ENCODE data around the gene TMEM123. TPM values are rescaled to one million over a fixed set of nuclear protein-coding genes. Genes with fewer than 3 reads are reported as not detected.

Gene TMEM123
- total and polyA plus RNA-seq, 2 of the 8 experiments (the other 6 are each of a cell fraction or from before 2014, with no cell fraction given) = 75.5 to 80.1 TPM

DNA sequence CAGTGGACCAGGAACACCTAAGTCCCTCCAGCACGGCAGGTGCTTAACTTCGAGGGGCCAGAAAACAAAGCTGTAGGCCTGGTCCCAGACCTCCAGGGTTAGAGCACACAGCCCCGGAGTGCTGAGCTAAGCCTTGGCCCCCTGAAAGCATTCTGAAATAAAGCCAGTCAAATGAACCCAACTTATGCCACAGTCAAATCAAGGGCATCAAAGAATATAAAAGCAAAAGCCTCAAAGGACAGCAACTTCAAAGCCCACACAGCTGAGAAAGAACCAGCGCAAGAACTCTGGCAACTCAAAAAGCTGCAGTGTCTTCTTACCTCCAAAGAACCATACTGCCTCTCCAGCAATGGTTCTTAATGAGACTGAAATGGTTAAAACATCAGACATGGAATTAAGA, 39.1 kb downstream of the TMEM123 start:
- peaks cover 0 to 46% of the 10 kb centered on the region in 2 experiments; a peak in 3 of 4 replicates for H3K79me2 ChIP-seq (ENCODE audit: control insufficient read depth in 1 of 2, insufficient read depth in 2 of 2, low read length in 2 of 2)
- no peak overlapping the region for H2AFZ ChIP-seq (ENCODE audit: low read length)
- no peaks in the 10 kb centered on the region for H3K27me3 ChIP-seq (replicated peaks in 1 of 4; ENCODE audit: control insufficient read depth in 3 of 4, extremely low read depth in 1 of 4, insufficient read depth in 3 of 4, low read length in 3 of 4)
- H2AK5ac ChIP-seq (ENCODE audit: low read depth, low read length) = no peak overlapping the region
- H4K91ac ChIP-seq (replicated peaks; ENCODE audit: insufficient read length, low read length) = peak overlapping the region; percentile 15
- no peak overlapping the region for H3K4ac ChIP-seq (replicated peaks; ENCODE audit: insufficient read length, low read depth, low read length)
- no peak overlapping the region for H3K27ac ChIP-seq (ENCODE audit: low read depth, low read length)
- H4K5ac ChIP-seq (ENCODE audit: insufficient read length, low read depth, low read length) = no peak overlapping the region
- ChIA-PET CTCF (ENCODE audit: partially characterized antibody) (interaction anchor here (1.1 to 2.2 kb wide), 3 partner anchors 9 to 22 kb away, joined by 3 to 11 read pairs (median 3); no protein-coding TSS in a partner anchor), POLR2A (ENCODE audit: partially characterized antibody) (no interaction called here)
- H3K9me3 ChIP-seq (ENCODE audit: insufficient read depth in 2 of 2, low read depth in 1 of 2, low read length in 1 of 2) = no peaks in the 10 kb centered on the region
- no peaks in the 10 kb centered on the region for H3K4me1 ChIP-seq (replicated peaks in 1 of 4; ENCODE audit: control insufficient read depth in 3 of 4, insufficient read depth in 4 of 4, low read length in 3 of 4)
- H2BK20ac ChIP-seq (ENCODE audit: low read length) = no peak overlapping the region
- no peak overlapping the region for H3K56ac ChIP-seq (replicated peaks; ENCODE audit: insufficient read length, low read depth, low read length)
- H2BK120ac ChIP-seq (replicated peaks; ENCODE audit: low read depth, low read length) = no peak overlapping the region
- H3K23ac ChIP-seq (ENCODE audit: insufficient read length) = no peak overlapping the region
- peaks cover 3% of the 10 kb centered on the region; the same call in 1 of the 2 replicates for H3K79me1 ChIP-seq (ENCODE audit: low read depth, low read length)
- no peak overlapping the region for H2BK15ac ChIP-seq (ENCODE audit: low read length)
- H3K4me2 ChIP-seq (ENCODE audit: insufficient read depth in 1 of 2, low read depth in 2 of 2, low read length in 2 of 2) = no peak overlapping the region
- H2BK12ac ChIP-seq (ENCODE audit: low read depth, low read length) = no peak overlapping the region
- H3K36me3 ChIP-seq (ENCODE audit: control insufficient read depth in 2 of 4, insufficient read depth in 4 of 4, low read length in 3 of 4) = no peaks in the 10 kb centered on the region; a peak in 1 of 8 replicates
- FAIRE-seq = no peak
- peaks cover 0 to 3% of the 10 kb centered on the region in 2 experiments for H4K20me1 ChIP-seq (replicated peaks in 1 of 2; ENCODE audit: control insufficient read depth in 1 of 2, insufficient read depth in 2 of 2, low read length in 2 of 2)
- no peak overlapping the region for H4K8ac ChIP-seq (ENCODE audit: extremely low read depth, insufficient read depth, low read length)
- no peak overlapping the region for H3K14ac ChIP-seq (ENCODE audit: insufficient read length)
- no peak overlapping the region for H3K9ac ChIP-seq (replicated peaks in 1 of 4; ENCODE audit: extremely low read depth in 1 of 4, low read depth in 3 of 4, low read length in 3 of 4)
- no peak for DNase-seq (ENCODE audit: low read depth in 1 of 2, low spot score in 2 of 2)
- no peak overlapping the region for H3K4me3 ChIP-seq (ENCODE audit: extremely low read depth in 1 of 4, insufficient read depth in 2 of 4, low read depth in 3 of 4, low read length in 4 of 4)
- 98% methylated on average over 4 of the region's 4 CpGs; no CpG with 5 or more reads in 1 of the 2 experiments for WGBS, 2 experiments (ENCODE audit: extremely low coverage in 1 of 2, insufficient coverage in 1 of 2, insufficient read length in 1 of 2, insufficient replicate concordance in 2 of 2, low coverage in 1 of 2, low lambda C conversion rate in 2 of 2, missing lambda C conversion rate in 1 of 2)
- H2BK5ac ChIP-seq (ENCODE audit: low read depth, low read length) = no peak overlapping the region
- H3K23me2 ChIP-seq (ENCODE audit: low read depth, low read length) = no peaks in the 10 kb centered on the region
- no peak overlapping the region for H3K18ac ChIP-seq (ENCODE audit: extremely low read depth, low read length)
- TF ChIP-seq CHD2 (IDR thresholded peaks at IDR 0.05; ENCODE audit: low read length) (no peak), YY1 (IDR thresholded peaks at IDR 0.05; ENCODE audit: low read depth, low read length) (no peak), SP1 (IDR thresholded peaks at IDR 0.05; ENCODE audit: low read depth, low read length) (no peak), SIRT6 (IDR thresholded peaks at IDR 0.05; ENCODE audit: low read length) (no peak), RBBP5 (IDR thresholded peaks at IDR 0.05; ENCODE audit: borderline replicate concordance, low read depth, low read length) (no peak), SRF (IDR thresholded peaks at IDR 0.05; ENCODE audit: low read depth, low read length) (no peak), NANOG (IDR thresholded peaks at IDR 0.05; ENCODE audit: insufficient read depth, low read depth, low read length, poor library complexity, severe bottlenecking) (no peak), BRCA1 (IDR thresholded peaks at IDR 0.05; ENCODE audit: low read depth, low read length) (no peak), MAFK (IDR thresholded peaks at IDR 0.05; ENCODE audit: low read depth, low read length) (no peak), SIX5 (IDR thresholded peaks at IDR 0.05; ENCODE audit: low read depth, low read length) (no peak)
- TF ChIP-seq, protein P1, sequence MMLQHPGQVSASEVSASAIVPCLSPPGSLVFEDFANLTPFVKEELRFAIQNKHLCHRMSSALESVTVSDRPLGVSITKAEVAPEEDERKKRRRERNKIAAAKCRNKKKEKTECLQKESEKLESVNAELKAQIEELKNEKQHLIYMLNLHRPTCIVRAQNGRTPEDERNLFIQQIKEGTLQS (IDR thresholded peaks at IDR 0.05; ENCODE audit: insufficient read depth, low read depth, low read length) = no peak
- TF ChIP-seq, protein P2, sequence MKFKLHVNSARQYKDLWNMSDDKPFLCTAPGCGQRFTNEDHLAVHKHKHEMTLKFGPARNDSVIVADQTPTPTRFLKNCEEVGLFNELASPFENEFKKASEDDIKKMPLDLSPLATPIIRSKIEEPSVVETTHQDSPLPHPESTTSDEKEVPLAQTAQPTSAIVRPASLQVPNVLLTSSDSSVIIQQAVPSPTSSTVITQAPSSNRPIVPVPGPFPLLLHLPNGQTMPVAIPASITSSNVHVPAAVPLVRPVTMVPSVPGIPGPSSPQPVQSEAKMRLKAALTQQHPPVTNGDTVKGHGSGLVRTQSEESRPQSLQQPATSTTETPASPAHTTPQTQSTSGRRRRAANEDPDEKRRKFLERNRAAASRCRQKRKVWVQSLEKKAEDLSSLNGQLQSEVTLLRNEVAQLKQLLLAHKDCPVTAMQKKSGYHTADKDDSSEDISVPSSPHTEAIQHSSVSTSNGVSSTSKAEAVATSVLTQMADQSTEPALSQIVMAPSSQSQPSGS (IDR thresholded peaks at IDR 0.05; ENCODE audit: low read length) = no peak
